Body of pancreas (tissue), 4 donors: ENCODE results near the gene PLCB3. TPM values are rescaled to one million over a fixed set of nuclear protein-coding genes. Genes with fewer than 3 reads are reported as not detected.
A peak's percentile ranks its signal among the peaks of the same experiment; 100 is the strongest.

Experiments
- ATAC-seq: fragments of 150-250 bp; one replicate; pipeline ENCODE4 v1.9.1; 2016
- DNase-seq, 4 donors: peaks; one replicate each; pipeline ENCODE4 v3.0.0-alpha.2; 2019
- H3K27ac ChIP-seq, 4 donors: fragments of 200-600 bp; sonication (generic); 1 replicate in 3 of 4; 2 replicates in 1 of 4; pipeline versions ENCODE4 v1.5.1 to v1.6.1; 2016 to 2019; ENCODE audit warnings: mild to moderate bottlenecking in 1 of 4, mixed read lengths in 1 of 4, moderate library complexity in 1 of 4
- H3K27me3 ChIP-seq, 2 donors: fragments of 200-600 bp; sonication (generic); one replicate each; pipeline ENCODE4 v1.6.0; 2016; ENCODE audit warnings: mild to moderate bottlenecking in 1 of 2
- H3K36me3 ChIP-seq, 2 donors: fragments of 200-600 bp; sonication (generic); replicated peaks in 1 of 2; 2 replicates each; pipeline ENCODE4 v1.5.1; 2016; ENCODE audit warnings: low read depth in 2 of 2; ENCODE audit not compliant: insufficient read depth in 1 of 2
- H3K4me1 ChIP-seq: fragments of 200-600 bp; sonication (generic); one replicate; pipeline ENCODE4 v1.6.0; 2016
- H3K4me3 ChIP-seq, 2 donors: fragments of 200-600 bp; sonication (generic); 1 replicate in 1 of 2; 2 replicates in 1 of 2; pipeline ENCODE4 v1.5.1; 2016 to 2019
- H3K9me3 ChIP-seq, 3 donors: fragments of 200-600 bp; sonication (generic); 1 replicate in 2 of 3; 2 replicates in 1 of 3; pipeline ENCODE4 v1.5.1; 2016
- CTCF ChIP-seq, 7 experiments: fragments of 450-650 bp in 4 of 7; fragments of 200-600 bp in 3 of 7; sonication (generic) in 3 of 7; IDR thresholded peaks; one replicate each; pipeline ENCODE4 v1.5.1; 2016 to 2019; ENCODE audit warnings: antibody characterized with exemption in 7 of 7
- POLR2A ChIP-seq, 3 donors: fragments of 450-650 bp; IDR thresholded peaks; one replicate each; pipeline ENCODE4 v1.6.1; 2016; ENCODE audit warnings: antibody characterized with exemption in 3 of 3, mild to moderate bottlenecking in 2 of 3
- WGBS, 2 donors: methylation state at CpG; one replicate each; pipeline ENCODE4 v1.1.5; 2017; 5-methylcytosine and 5-hydroxymethylcytosine counted together
- intact Hi-C: fragments of 100-400 bp; cut with DNase I; formaldehyde crosslinking; loops from one replicate; pipeline ENCODE4 v1.15.1; 2023
- total RNA-seq, 2 donors: library from RNA; depleted of rRNA; stranded (reverse); fragments of >200 nt; gene quantifications; one replicate each; pipeline ENCODE4 v1.1.0, GENCODE V29; 2016

Gene PLCB3
- total RNA-seq, 2 donors from 2014 or later = 13.8 to 14.5 TPM

DNA sequence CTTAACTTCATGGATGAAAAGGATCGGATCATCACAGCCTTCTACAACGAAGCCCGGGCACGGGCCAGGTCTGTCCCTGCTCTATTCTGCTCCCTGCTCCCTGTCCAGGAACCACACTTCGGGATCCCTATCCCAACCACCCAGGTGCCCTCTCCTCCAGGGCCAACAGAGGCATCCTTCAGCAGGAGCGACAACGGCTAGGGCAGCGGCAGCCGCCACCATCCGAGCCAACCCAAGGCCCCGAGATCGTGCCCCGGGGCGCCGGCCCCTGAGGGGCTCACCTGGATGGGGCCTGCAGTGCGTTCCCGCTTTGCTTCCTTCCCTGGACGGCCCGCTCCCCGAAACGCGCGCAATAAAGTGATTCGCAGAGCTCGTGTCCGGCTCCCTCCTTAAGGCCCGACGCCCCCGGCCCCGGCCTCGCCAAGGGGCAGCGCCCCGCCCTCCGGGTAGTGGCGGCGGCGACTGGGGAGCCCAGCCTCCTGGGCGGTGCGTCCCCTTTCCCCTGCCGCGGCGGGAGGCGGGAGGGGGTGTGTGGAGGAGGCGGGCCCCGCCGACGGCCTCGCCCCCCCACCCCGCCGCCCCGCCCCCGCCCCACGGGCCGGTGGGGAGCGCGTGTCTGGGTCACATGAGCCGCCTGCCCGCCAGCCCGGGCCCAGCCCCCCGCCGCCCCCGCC lies 17.3 kb upstream of the PLCB3 start, which contains the start of gene VEGFB:
Gene VEGFB (plus strand): TSS at position 672 of the 674 bp plus-strand sequence. CDS start 250 bp downstream, outside the sequence.
- ATAC-seq = peak; percentile 47
- Histone ChIP-seq H3K36me3 (no peaks in the 10 kb centered on the region), H3K4me3 (peak within 1 kb of the TSS; percentile 49 to 57), H3K27me3 (no peaks in the 10 kb centered on the region), H3K27ac (peak within 1 kb of the TSS; percentile 81 to 92 (median 86)), H3K9me3 (no peaks in the 10 kb centered on the region), H3K4me1 (peaks cover 76% of the 10 kb centered on the region)
- TF ChIP-seq POLR2A (IDR thresholded peaks at IDR 0.05) (peak in 2 of 3 donors; percentile 45 to 50), CTCF (IDR thresholded peaks at IDR 0.05) (no peak)
- intact Hi-C loops = no loop called here
- DNase-seq = peak; percentile 72 to 81 (median 76)
- WGBS, 2 donors = 2 to 3% methylated on average over 22 to 46 of the region's 62 CpGs

- DNase-seq (peak; percentile 55 to 73 (median 65)), ATAC-seq (peak; percentile 31)
- Histone ChIP-seq H3K4me1 (peaks cover 76% of the 10 kb centered on the region), H3K4me3 (peak overlapping the region; percentile 49 to 57), H3K36me3 (no peaks in the 10 kb centered on the region), H3K9me3 (no peaks in the 10 kb centered on the region), H3K27ac (peak overlapping the region; percentile 81 to 92 (median 86)), H3K27me3 (no peaks in the 10 kb centered on the region)
- intact Hi-C loops = no loop called here
- WGBS, 2 donors = 1 to 2% methylated on average over 24 to 43 of the region's 80 CpGs
- peak; percentile 20 to 39 (median 34) for TF ChIP-seq POLR2A (IDR thresholded peaks at IDR 0.05)
- TF ChIP-seq CTCF (IDR thresholded peaks at IDR 0.05) = peak in 2 of 7 experiments; percentile 40 to 44
Measured at GRCh38 chr11:64234647-64235379, 16.5 kb upstream of the PLCB3 start.

- no peaks in the 10 kb centered on the region for H3K36me3 ChIP-seq
- peaks cover 81% of the 10 kb centered on the region for H3K4me1 ChIP-seq
- peak in 3 of 4 donors; percentile 47 to 72 (median 68) for DNase-seq
- no peak for ATAC-seq
- no peaks in the 10 kb centered on the region for H3K9me3 ChIP-seq
- peak overlapping the region; percentile 81 to 92 (median 86) for H3K27ac ChIP-seq
- no peaks in the 10 kb centered on the region for H3K27me3 ChIP-seq
- TF ChIP-seq CTCF (IDR thresholded peaks at IDR 0.05) = no peak
- TF ChIP-seq POLR2A (IDR thresholded peaks at IDR 0.05) = no peak
- peak overlapping the region; percentile 49 to 57 for H3K4me3 ChIP-seq
- intact Hi-C loops = no loop called here
- WGBS, 2 donors = 23 to 27% methylated on average over 11 to 12 of the region's 12 CpGs
Measured at GRCh38 chr11:64235437-64236161, 15.7 kb upstream of the PLCB3 start.

- peak; percentile 51 for ATAC-seq
- TF ChIP-seq CTCF (IDR thresholded peaks at IDR 0.05) (peak in 4 of 7 experiments; percentile 29 to 54 (median 44)), POLR2A (IDR thresholded peaks at IDR 0.05) (peak in 2 of 3 donors; percentile 58 to 61)
- Histone ChIP-seq H3K4me3 (no peak overlapping the region), H3K36me3 (no peaks in the 10 kb centered on the region), H3K9me3 (no peaks in the 10 kb centered on the region), H3K4me1 (peaks cover 70% of the 10 kb centered on the region), H3K27ac (peak overlapping the region; percentile 84 to 100 (median 98)), H3K27me3 (no peaks in the 10 kb centered on the region)
- WGBS, 2 donors = 10 to 14% methylated on average over 7 to 12 of the region's 12 CpGs
- intact Hi-C loops = no loop called here
- DNase-seq = peak; percentile 97 to 98 (median 98)
Measured at GRCh38 chr11:64237484-64237951, 13.8 kb upstream of the PLCB3 start.
